ENCODE measurements around the gene ZMYND8.

DNA sequence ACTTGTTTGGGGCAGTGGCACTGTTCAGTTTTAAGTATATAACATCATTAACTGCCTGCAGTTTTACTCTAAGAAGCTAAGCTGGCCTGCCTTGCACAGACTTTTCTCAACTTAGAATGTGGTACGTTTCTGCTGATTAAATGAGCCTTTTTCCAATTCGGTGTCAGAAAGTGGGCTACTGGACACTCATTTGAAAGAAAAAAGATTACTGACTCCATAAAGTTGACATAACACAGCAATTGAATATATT lies 2.1 kb downstream of the ZMYND8 start:
- TF ChIP-seq, protein P1, sequence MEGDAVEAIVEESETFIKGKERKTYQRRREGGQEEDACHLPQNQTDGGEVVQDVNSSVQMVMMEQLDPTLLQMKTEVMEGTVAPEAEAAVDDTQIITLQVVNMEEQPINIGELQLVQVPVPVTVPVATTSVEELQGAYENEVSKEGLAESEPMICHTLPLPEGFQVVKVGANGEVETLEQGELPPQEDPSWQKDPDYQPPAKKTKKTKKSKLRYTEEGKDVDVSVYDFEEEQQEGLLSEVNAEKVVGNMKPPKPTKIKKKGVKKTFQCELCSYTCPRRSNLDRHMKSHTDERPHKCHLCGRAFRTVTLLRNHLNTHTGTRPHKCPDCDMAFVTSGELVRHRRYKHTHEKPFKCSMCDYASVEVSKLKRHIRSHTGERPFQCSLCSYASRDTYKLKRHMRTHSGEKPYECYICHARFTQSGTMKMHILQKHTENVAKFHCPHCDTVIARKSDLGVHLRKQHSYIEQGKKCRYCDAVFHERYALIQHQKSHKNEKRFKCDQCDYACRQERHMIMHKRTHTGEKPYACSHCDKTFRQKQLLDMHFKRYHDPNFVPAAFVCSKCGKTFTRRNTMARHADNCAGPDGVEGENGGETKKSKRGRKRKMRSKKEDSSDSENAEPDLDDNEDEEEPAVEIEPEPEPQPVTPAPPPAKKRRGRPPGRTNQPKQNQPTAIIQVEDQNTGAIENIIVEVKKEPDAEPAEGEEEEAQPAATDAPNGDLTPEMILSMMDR (IDR thresholded peaks at IDR 0.05; ENCODE audit: control extremely low read depth in 1 of 3, insufficient read depth in 1 of 3, low read depth in 1 of 3, low read length in 3 of 3) = no peak
- TF ChIP-seq TBP (IDR thresholded peaks at IDR 0.05; ENCODE audit: low read depth, low read length) (no peak), TAF1 (IDR thresholded peaks at IDR 0.05; ENCODE audit: low read depth, low read length) (no peak), EZH2 (IDR thresholded peaks at IDR 0.05; ENCODE audit: low read depth, low read length, severe bottlenecking) (no peak), JUND (IDR thresholded peaks at IDR 0.05; ENCODE audit: low read length) (no peak), POLR2AphosphoS5 (IDR thresholded peaks at IDR 0.05; ENCODE audit: low read depth, low read length) (no peak), POLR2A (IDR thresholded peaks at IDR 0.05; ENCODE audit: control extremely low read depth in 1 of 2, low read depth in 2 of 2, low read length in 2 of 2) (no peak), BRCA1 (IDR thresholded peaks at IDR 0.05; ENCODE audit: low read depth, low read length) (no peak)

Data from H1 (cell line).